ENCODE results near the gene UBE2K. TPM values are rescaled to one million over a fixed set of nuclear protein-coding genes. Genes with fewer than 3 reads are reported as not detected.
"Not testable (repeated sequence)": the region's sequence is repeated elsewhere in the genome, so short reads cannot be mapped to it uniquely, and the experiment has no call there.

The UBE2K gene
- total and polyA plus RNA-seq, 10 of the 15 experiments (the other 5 are each of a cell fraction or from before 2014, with no cell fraction given) = 17.0 to 141 (median 75.5) TPM

- H3K9ac ChIP-seq (ENCODE audit: control insufficient read depth, insufficient read depth, low read length); FAIRE-seq; in situ Hi-C loops (cut with MboI); H3K4me3 ChIP-seq; DNase-seq (ENCODE audit: low read depth, low spot score); H4K20me1 ChIP-seq (ENCODE audit: control insufficient read depth, insufficient read depth); H3K4me1 ChIP-seq (ENCODE audit: control insufficient read depth, insufficient read depth, low read length); H3K4me2 ChIP-seq (ENCODE audit: control insufficient read depth, insufficient read depth); H2AFZ ChIP-seq (ENCODE audit: control insufficient read depth, low read depth, low read length); RAD21 ChIA-PET (ENCODE audit: unreplicated experiment); ATAC-seq; H3K36me3 ChIP-seq (ENCODE audit: control insufficient read depth in 2 of 2, insufficient read depth in 2 of 2, low read length in 1 of 2); H3K79me2 ChIP-seq (ENCODE audit: control insufficient read depth, insufficient read depth, low read length); BruUV-seq (replicated peaks); H3K27ac ChIP-seq (ENCODE audit: control insufficient read depth, insufficient read depth); intact Hi-C loops (cut with micrococcal nuclease; ENCODE audit: unreplicated experiment); H3K9me3 ChIP-seq (replicated peaks; ENCODE audit: control insufficient read depth, insufficient read depth, low read length); H3K27me3 ChIP-seq (replicated peaks in 1 of 2; ENCODE audit: control insufficient read depth in 2 of 2, insufficient read depth in 2 of 2, low read length in 1 of 2): not testable (repeated sequence)
- CTCF ChIA-PET = interaction anchor here (0.6 kb wide), 1 partner anchor 501 kb away, joined by 3 read pairs; no protein-coding TSS in a partner anchor
- POLR2A ChIA-PET = interaction anchor here (0.7 kb wide), 2 partner anchors 87 to 150 kb away, joined by 4 to 5 read pairs; no protein-coding TSS in a partner anchor
- WGBS (ENCODE audit: insufficient coverage, insufficient replicate concordance, low lambda C conversion rate, missing lambda C conversion rate) = 83% methylated on average over 9 of the region's 10 CpGs
- SMC1A ChIA-PET (ENCODE audit: uncharacterized antibody, unreplicated experiment) = interaction anchor here (0.6 kb wide), 1 partner anchor 464 kb away, joined by 3 read pairs; no protein-coding TSS in a partner anchor
Observed at GRCh38 chr4:39675681-39676080, 22.3 kb upstream of the UBE2K start.

DNA sequence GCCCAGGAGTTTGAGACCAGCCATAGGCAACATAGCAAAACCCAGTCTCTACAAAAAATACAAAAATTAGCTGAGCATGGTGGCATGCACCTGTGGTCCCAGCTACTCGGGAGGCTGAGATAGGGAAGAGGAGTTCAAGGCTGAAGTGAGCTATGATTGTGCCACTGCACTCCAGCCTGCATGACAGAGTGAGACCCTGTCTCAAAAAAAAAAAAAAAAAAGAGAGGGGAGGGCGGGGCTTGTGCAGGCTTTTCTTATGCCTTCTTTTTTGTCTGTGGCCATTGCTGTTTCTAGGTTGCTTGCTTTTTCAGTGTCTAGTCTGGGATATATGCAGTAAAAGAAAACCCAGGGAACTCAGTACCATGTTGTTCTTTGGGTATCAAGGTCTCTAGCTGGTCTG lies 16.9 kb upstream of the UBE2K start:
- H3K36me3 ChIP-seq (ENCODE audit: control insufficient read depth in 2 of 2, insufficient read depth in 2 of 2, low read length in 1 of 2); DNase-seq (ENCODE audit: low read depth, low spot score); H3K27ac ChIP-seq (ENCODE audit: control insufficient read depth, insufficient read depth); intact Hi-C loops (cut with micrococcal nuclease; ENCODE audit: unreplicated experiment); FAIRE-seq; in situ Hi-C loops (cut with MboI); H2AFZ ChIP-seq (ENCODE audit: control insufficient read depth, low read depth, low read length); BruUV-seq (replicated peaks); H3K79me2 ChIP-seq (ENCODE audit: control insufficient read depth, insufficient read depth, low read length); H3K9ac ChIP-seq (ENCODE audit: control insufficient read depth, insufficient read depth, low read length); H3K4me2 ChIP-seq (ENCODE audit: control insufficient read depth, insufficient read depth); H3K4me3 ChIP-seq; ATAC-seq; H3K27me3 ChIP-seq (replicated peaks in 1 of 2; ENCODE audit: control insufficient read depth in 2 of 2, insufficient read depth in 2 of 2, low read length in 1 of 2); H3K4me1 ChIP-seq (ENCODE audit: control insufficient read depth, insufficient read depth, low read length); H3K9me3 ChIP-seq (replicated peaks; ENCODE audit: control insufficient read depth, insufficient read depth, low read length); H4K20me1 ChIP-seq (ENCODE audit: control insufficient read depth, insufficient read depth): not testable (repeated sequence)
- RAD21 ChIA-PET (ENCODE audit: unreplicated experiment) = interaction anchor here (1.4 kb wide), 1 partner anchor 24 kb away, joined by 3 read pairs; no protein-coding TSS in a partner anchor
- SMC1A ChIA-PET (ENCODE audit: uncharacterized antibody, unreplicated experiment) = interaction anchor here (0.6 to 1.8 kb wide), 5 partner anchors 17 to 49 kb away, joined by 3 to 5 read pairs (median 3); no protein-coding TSS in a partner anchor
- CTCF ChIA-PET = interaction anchor here (1.2 to 1.8 kb wide), 3 partner anchors 13 to 212 kb away, joined by 3 to 5 read pairs (median 5); no protein-coding TSS in a partner anchor
- POLR2A ChIA-PET = interaction anchor here (0.6 to 0.8 kb wide), 4 partner anchors 18 to 295 kb away, joined by 3 to 7 read pairs (median 4); partner anchors contain the start of gene UGDH
- WGBS (ENCODE audit: insufficient coverage, insufficient replicate concordance, low lambda C conversion rate, missing lambda C conversion rate) = 100% methylated on average over 1 of the region's 2 CpGs
